HG02970 (cell line): ENCODE measurements around the gene TRAP1.
A peak's percentile ranks its signal among the peaks of the same experiment; 100 is the strongest.

Experiments used
- ATAC-seq: cut with Tn5 transposase; IDR thresholded peaks from one replicate; pipeline ENCODE4 v1.9.1; 2021; ENCODE audit warnings: mild to moderate bottlenecking, moderate library complexity, moderate number of reproducible peaks; ENCODE audit not compliant: unreplicated experiment, low FRiP score

The TRAP1 gene

GRCh38 chr16:3717235-3718018, at the start of gene TRAP1:
Gene TRAP1, minus strand, starts transcription at chr16:3717524. Its CDS starts 16 bp downstream, at chr16:3717508.
- ATAC-seq: peak; percentile 77

GRCh38 chr16:3766177-3766576, 48.9 kb upstream of the TRAP1 start:
- no peak for ATAC-seq

- ATAC-seq: no peak
Measured at GRCh38 chr16:3764409-3764808, 47.1 kb upstream of the TRAP1 start.

DNA sequence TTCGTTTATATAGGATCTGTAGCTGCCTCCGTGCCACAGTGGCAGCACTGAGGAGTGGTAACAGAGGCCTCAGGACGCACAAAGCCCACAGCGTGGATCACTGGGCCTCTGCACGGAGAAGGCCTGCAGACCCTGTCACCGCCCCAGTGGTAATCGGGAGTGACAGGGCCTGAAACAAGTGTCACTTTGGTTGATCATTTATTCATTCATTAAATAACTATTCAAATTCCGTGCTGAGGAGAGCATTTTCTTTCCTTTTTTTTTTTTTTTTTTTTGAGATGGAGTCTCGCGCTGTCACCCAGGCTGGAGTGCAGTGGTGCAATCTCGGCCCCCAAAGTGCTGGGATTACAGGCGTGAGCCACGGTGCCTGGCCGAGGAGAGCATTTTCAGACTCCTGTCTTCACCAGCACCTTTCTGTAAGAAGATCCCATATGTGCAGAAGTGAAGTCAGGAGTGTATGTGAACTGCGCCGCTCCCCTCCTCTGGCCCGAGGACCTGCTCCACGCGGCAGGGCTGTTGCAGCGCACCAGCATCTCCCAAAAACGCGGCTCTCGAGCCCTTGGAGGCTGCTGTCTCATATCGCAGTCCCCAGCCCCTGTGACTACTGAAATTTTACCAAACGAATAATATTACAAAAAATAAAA, 44.9 kb upstream of the TRAP1 start:
- ATAC-seq: no peak

DNA sequence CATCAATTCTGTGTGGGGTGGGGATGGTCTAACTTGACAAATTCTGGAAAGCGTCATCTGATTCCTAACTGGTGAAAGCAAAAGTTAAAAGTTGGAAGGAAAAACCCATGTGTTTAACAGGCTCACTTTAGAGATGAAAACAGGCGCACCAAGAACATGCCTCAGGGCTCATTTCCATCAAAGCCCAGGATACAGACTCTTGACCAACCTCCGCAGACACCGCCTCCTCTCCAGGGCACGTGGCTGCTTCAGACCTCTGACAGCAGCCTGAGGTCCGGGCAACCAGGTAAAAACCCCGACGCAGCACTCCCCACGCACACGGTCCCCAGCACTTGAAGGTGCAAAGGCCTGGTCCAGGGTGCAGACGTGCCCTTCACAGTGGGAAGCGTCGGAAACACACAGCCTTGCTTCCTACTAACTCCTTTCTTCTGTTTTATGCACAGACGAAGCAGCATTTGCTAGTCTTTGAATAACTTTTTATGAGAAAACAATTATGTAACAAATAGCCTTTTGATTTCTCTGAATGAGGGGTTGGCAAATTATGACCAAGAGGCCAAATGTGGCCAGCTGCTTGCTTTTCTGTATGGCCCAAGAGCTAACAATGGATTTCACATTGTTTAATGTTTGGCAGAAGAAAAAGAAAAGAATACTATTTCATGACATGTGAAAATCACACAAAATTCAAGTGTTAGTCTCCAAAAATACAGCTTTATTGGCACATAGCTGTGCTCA, 44.2 kb upstream of the TRAP1 start:
- ATAC-seq: no peak

- no peak for ATAC-seq
Measured at GRCh38 chr16:3760518-3760917, 43.2 kb upstream of the TRAP1 start.

DNA sequence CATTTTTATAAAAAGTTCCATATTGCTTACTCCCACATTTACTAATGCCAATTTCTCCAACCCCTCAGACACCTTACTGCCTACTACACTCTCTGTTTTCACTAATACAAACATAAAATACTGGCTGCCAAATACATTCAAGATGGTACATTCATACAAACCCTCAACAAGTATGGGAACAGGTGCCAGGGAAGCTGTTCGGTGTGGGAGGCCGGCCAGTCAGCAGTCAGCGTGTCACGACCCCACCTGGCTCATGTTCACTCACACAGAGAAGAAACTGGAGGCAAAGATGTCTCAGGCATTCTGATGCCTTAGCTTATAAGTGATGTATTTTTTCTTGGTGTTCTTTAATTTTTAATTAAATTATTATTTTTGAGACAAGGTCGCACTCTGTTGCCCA, 42.4 kb upstream of the TRAP1 start:
- no peak for ATAC-seq

GRCh38 chr16:3756113-3756512, 38.8 kb upstream of the TRAP1 start:
- no peak for ATAC-seq

DNA sequence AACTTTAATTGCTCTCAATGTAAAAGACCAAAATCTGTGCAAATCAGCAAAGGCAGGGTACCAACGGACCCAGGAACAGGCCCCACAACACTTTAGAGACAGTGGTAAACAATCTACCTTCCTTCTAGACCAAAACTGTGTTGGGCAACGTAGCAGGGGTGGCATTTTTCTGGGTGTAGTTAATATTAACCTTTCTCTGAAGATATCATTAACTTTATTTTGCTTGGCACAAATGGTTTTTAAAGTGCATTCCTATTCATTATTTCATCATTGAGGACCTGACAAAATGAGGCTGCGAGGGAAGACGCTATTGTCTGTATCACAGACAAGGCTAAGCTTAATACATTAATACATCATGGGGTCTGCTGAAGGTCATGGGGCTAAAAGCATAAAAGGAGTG, 37.9 kb upstream of the TRAP1 start:
- ATAC-seq: no peak

GRCh38 chr16:3754772-3755171, 37.4 kb upstream of the TRAP1 start:
- no peak for ATAC-seq

DNA sequence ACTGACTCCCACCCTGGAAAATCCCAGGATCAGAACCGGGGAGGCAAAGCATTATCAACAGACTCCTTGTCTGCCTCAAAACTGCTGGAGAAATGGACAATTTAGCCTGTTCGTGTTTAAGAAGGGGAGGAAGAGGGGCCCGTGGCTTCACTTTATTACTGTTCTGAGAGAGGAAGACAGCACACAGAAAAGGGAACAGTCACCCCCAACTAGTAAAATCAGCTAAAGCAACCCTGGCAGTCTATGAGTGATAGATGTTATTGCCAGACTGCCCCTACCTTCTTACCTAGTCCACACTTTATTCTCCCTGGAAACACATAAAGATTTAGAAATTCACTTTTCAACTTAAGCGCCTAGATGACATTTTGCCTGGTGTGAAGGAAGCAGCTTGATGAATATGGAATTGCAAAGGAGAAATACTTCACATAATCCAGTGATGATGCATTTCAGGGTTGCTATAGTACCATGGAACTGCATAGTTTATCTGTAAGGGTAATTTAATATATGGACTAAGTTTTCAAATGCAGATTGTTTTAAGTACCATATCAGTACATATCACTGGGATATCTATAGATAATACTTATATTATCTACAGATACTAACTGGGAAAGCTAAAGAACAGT, 36.9 kb upstream of the TRAP1 start:
- ATAC-seq: no peak

- ATAC-seq: no peak
Measured at GRCh38 chr16:3752984-3753383, 35.7 kb upstream of the TRAP1 start.

DNA sequence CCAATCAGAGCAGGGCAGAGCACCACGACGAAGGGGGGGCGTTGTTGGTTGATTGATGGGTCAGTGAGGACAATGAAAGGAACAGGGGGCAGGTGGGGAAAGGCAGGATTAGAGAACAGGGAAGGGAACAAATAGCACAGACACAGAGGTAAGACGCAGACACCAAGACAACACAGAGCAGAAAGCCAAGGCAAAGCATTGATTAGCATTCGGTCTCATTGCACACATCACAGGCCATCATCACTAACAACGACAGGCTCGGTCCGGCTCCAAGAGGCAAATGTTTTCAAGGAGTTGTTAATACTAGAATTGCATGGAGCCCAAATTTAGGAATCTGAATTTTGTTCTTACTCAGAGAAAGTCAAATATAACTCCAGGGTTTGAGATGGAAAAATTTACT, 34.6 kb upstream of the TRAP1 start:
- ATAC-seq: no peak

DNA sequence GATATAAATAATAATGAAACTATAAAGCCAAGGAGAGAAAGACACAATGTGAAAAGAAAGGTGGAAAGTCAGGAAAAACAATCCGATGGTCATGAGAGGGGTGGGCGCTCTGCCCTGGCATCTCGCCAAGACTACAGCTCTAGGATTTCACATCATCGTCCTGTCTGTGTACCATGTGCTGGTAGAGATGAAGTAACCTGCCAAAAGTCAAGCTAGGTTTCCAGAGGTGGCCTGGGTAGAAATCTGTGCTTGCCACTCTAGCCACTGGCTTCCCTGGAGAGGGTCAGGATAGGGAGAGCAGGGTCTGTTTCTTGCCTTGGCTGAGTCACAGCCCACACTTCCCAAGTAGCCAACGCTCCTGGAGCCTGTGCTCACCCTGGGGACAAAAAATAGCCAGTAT, 31.0 kb upstream of the TRAP1 start:
- ATAC-seq: no peak

- no peak for ATAC-seq
Measured at GRCh38 chr16:3745751-3746355, 28.5 kb upstream of the TRAP1 start.

DNA sequence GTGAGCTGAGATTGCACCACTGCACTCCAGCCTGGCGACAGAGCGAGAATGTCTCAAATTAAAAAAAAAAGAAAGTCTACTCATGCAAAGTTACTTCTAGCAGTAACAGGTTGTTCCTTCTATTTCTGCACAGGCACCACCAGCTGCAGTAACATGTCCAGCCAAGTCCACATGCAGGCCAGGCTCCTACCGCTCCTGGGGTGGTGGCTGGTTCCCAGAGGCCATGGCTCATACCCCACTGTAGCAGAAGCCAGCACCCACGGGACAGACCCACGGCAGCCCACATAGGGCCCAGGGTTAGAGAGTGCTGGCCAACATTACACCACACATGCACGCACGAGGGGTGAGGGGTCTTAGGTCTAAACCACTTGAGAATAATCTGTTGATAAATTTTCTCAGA, 26.7 kb upstream of the TRAP1 start:
- no peak for ATAC-seq

- ATAC-seq: no peak
Measured at GRCh38 chr16:3740934-3741333, 23.6 kb upstream of the TRAP1 start.

DNA sequence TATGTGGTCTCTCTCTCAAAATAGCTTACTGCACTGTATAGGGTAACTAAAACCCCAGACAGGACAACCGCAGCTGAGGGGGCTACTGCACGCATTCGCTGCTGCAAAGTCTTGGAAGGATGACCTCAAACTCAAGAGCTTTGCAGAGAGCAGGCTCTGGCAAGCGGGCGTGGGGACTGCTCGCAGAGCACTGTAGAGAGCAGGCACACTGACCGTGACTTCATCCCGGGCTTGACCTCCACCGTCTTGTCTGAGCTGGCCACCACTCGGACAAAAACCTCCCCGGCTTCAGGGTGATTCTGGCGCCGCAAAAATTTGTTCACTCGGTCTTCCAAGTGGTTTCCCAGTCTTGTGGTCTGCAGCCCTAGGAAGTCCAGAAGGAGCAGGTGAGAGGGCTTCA, 22.9 kb upstream of the TRAP1 start:
- ATAC-seq: no peak

- no peak for ATAC-seq
Measured at GRCh38 chr16:3739636-3740035, 22.3 kb upstream of the TRAP1 start.

GRCh38 chr16:3738541-3738940, 21.2 kb upstream of the TRAP1 start:
- ATAC-seq: no peak

DNA sequence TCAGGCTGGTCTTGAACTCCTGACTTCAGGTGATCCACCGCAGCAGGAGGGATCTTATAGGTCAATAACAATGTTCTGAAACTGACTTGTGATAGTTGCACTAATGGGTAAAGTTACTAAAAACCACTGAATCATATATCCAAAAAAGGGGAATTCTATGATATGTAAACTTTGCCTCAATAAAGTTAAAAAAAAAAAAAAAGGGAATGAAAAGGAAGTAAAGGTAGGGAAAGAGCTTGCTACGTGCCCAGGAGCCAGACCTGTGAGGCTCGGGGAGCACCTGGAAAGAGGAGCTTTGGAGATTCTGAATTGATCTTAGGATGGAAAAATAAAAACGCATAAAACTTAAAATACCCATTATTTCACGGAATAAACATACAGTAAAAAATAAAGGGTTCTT, 20.8 kb upstream of the TRAP1 start:
- no peak for ATAC-seq
